Measurements from ENCODE around the gene MSI2.
"Not testable (repeated sequence)": the region's sequence is repeated elsewhere in the genome, so short reads cannot be mapped to it uniquely, and the experiment has no call there.

The MSI2 gene

DNA sequence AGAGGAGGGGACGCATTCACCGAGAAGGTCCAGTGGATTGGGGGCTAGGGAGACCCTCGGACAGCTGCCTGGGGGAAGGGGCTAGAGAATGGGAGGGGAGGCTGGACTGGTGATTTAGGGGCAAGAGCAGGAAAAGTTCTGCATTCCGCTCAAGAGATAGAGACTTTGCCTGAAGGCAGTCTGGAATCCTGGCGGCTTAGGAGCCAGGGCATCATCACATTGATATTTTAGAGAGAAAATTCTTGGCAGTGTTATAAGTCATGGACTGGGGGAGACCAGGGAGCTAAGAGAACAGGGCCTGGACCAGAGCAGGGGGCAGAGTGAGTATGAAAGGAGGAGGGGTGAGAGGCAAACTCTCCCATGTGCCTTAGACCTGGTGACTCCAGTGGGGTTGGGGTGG, 35.8 kb downstream of the MSI2 start:
- no peak for DNase-seq (ENCODE audit: low read depth in 2 of 2)

DNA sequence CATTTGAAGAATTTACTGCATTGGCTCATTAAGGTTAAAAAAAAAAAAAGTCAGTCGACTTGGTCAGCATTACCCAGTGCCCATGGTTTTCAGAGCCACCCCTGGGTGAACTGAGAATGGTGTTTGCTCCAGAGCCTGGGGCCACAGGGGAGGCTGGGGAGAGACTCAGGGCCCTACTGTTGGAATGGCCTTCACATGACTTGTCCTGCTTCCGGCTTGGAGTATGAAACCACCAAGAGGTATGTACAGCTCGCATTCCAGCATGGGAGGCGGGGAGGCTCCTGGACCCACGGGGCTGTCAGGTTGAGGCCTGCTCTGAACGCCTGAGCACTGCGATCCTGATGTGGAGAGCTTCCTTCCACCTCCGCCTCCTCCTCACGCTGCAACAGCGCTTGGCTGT, 36.8 kb downstream of the MSI2 start:
- DNase-seq (ENCODE audit: low read depth in 2 of 2), result no peak

DNA sequence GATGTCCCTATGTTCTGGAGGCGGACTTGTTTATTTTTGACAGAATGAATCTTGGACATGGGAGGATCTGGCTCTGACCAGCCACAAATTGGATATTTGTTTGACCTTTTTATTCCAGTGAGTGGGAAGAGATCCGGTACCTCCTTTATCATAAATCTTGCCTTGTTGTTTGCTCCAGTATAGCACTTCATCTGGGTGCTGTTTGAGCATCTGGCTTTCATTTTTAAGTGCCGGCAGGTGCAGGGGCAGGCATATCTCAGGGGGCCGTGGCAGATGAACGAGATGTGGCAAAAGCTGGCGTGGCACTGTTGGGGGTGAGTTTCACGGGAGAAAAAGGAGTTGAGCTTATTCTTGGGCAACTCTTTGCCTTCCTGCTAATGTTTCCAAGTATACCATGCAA, 37.8 kb downstream of the MSI2 start:
- DNase-seq (ENCODE audit: low read depth in 2 of 2), result no peak

DNA sequence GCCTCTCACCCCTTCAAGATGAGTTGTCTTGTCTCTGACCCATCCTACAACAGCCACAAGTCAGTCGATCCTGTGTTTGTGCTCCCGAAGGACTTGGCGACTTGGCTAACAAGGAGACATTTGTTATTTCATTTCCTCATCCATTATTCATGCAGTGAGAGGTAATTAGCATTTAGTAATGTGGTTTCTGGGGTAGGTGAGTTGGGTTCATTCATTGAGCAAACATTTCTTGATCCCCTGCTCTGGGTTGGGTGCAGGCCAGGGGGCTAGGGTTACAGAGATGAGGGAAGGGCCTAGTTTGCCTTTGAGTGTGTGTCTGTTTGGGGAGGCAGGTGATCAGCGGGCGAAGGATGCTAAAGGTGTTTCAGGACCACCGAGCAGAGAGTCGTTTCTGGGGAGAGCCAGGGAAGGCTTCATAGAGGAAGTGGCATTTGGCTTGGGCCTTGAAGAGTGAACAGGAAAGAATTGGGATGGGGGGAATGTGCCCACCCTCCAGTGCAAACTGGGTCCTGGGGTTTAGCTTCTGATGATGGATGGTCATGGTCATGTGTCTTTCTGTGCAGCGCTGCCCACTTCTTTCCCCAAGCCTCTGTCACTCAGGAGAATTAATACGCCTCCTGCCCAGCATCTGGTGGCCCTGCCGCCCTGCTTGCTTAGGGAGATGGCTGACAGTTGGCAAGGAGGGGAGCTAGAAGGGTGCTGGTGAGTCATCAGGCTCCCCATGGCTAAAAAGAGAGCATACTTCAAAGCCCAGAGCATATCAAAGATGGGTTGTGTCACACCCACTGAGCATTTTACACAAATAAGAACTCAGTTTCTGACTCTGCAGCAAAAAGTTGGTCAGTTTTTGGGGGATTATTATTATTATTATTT, 38.5 kb downstream of the MSI2 start:
- DNase-seq (ENCODE audit: low read depth in 2 of 2), result peak; percentile 7 to 41

DNA sequence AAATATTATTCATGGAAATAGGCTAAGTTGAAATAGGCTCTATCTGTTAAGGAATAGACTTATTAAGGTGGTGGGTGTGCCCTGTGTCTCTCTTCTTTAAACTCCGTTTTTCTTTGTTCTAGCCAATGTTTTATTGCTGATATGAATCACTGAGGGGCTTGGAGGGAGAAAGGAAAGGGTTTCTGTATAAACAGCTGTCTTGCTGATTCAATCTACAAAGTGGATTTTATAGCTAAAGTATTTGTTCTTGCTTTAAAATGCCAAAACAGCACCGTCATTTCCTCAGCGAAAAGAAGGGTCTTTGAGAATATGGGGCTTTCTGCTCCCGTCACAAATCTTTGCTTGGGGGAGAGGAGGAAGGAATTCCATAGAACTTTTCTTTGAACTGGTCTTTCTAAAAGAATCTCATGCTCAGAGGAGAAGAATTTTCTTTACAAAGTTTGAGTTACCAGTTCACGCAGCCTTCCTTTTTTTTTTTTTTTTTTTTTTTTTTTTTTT, 39.3 kb downstream of the MSI2 start:
- no peak for DNase-seq (ENCODE audit: low read depth in 2 of 2)

DNA sequence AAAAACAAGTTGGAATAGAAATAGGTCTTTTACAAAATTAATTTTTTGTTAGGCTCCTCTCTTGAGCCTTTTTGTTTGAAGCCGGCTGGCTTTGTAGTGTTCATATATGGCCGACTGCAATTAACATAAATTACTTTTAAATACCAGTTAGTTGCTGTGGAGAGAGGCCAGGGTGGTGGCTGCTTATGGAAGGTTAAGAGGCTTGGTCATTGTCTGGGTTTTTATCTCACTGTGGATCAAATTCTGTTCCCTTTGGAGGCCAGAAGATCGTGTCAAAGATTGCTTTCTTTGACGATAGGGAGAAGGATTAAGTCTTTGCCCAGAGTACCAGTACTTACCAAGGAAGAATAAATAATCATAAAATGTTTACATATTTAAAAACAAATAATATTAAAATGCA, 39.9 kb downstream of the MSI2 start:
- DNase-seq (ENCODE audit: low read depth in 2 of 2), result no peak

DNA sequence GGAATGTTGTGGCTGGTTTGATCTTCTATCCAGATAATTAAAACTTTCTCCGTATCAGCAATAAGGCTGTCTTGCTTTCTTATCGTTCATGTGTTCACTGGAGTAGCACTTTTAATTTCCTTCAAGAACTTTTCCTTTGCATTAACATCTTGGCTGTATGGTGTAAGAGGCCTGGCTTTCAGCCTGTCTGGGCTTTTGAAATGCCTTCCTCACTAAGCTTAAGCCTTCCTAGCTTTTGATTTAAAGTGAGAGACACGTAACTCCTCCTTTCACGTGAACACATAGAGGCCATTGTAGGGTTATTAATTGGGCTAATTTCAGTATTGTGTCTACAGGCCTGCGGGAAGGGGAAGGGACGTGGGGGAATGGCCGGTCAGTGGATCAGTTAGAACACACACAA, 42.9 kb downstream of the MSI2 start:
- DNase-seq (ENCODE audit: low read depth in 2 of 2), result no peak

DNA sequence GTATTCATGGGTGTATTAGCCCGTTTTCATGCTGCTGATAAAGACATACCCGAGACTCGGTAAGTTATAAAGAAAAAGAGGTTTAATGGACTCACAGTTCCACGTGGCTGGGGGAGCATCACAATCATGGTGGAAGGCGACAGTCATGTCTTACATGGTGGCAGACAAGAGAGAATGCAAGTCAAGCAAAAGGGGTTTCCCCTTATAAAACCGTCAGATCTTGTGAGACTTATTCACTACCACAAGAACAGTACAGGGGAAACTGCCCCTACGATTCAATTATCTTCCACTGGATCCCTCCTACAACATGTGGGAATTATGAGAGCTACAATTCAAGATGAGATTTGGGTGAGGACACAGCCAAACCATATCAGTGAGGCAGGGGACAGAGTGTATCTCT, 44.3 kb downstream of the MSI2 start:
- not testable (repeated sequence) for DNase-seq (ENCODE audit: low read depth in 2 of 2)

DNA sequence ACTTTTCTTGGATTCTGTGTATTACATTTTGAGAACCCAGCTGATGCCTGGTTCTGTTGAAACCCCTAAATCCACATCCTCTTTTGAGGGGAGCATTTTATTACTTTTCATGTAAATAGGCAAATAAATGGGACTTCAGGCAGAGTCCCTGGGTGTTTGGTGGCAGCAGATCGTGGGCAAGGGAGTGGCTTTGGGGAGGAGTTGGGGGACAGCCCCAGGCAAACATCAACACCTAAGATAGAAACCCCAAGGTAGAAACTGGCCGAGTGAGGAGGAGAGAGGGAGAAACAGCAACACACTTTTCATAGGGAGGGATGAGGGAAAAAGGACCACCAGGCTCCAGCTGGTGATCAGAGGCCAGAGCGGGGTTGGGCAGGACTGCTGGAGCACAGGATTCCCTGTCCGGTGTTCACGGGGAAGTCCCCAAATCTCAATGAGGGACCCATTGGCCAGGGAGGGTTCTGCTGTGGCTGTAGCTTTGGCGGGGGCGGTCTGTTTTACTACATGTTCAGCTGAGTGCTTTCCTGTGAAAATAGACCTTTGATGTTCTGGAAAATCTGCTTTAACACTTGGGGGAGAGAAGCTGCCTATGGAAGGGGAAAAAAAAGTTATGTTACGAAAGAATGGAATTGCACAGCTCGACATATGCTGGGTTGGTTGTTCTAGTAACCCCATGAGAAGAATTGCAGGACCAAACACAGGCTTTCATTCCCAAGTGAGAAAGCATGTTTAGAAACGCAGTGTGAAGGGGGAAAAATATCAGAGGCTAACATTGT, 46.6 kb downstream of the MSI2 start:
- no peak for DNase-seq (ENCODE audit: low read depth in 2 of 2)

DNA sequence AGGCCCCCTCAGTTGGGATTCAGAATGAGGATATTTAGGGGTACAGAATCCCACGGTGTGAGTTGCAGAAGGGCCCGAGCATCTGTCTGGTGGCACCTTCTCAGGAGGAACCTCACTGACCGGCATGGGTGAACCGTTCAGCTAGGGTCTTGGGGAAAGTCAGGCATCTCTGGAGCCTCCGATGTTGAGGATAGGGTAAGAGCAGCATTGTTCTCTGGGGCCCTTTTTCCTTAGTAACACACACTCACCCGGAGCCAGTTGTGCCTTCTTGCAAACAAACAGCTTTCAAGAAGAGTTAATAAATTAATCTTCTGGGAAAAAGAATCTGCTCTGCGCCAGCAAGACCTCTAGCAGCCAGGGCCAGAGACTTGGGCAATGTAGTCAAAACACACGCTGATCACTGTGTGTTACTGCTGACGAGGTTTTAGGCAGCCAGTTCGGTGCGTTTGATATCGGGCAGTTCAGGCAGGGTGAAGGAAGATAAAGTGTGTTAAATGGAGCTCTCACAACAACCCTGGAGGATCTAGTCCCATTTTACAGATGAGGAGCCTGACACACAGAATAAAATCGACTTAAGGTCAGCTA, 48.9 kb downstream of the MSI2 start:
- DNase-seq (ENCODE audit: low read depth in 2 of 2), result no peak

DNA sequence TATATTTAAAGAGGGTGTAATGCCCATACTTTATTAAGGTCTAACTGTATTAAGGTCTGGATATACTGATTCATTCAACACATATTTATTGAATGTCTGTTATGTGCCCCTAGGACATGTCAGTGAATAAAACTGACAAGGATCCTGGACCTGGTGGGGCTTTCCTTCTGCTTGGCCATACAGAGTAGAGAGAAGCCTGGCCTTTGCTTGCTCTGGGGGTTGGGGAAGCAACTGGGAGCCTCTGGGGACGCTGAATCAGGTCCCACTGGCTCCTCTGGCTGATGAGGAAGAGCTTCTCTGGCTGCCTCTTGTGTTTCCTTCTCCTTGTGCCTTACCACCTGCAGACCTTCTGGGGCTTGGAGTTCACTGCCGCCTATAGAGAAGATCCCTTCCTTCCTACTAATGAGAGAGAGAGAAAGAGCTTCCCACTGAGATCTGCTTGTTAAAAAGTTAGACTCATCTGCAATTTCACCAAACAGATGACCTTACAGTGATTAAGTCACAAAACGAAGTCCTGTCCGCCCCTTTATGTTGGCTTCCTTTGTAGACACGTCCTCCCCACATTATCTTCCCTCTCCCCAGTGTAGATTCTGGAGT, 49.7 kb downstream of the MSI2 start:
- DNase-seq (ENCODE audit: low read depth in 2 of 2), result no peak

DNA sequence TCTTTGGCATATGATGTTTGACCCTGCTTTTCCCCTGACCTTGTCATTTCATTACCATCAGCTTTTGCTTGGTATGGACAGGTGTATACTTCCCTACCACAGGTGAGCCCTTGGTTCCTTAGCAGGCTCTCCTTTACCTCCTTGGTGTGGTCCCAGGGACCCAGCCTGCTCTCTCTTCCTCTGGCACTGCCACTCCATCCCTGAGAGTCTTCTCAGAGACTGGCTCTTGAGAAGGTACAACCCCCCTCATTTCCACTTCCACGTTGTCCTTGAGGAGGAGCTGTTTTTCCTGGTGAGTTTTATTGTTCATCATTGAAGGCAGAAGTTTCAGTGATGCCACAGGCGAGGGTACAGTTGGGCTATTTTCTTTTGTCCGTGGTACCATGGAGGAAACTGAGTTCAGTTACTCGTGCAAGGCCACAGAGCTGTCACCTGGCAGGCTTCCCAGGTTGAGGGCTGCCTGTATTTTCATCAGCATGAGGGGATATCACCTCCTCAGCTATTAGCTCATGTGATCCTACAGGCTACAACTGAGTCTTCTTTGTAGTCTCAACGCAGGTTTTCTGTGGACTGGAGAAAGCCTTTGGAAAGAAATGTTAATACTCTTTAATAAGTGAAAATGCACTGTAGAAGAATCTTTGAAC, 52.3 kb downstream of the MSI2 start:
- no peak for DNase-seq (ENCODE audit: low read depth in 2 of 2)

DNA sequence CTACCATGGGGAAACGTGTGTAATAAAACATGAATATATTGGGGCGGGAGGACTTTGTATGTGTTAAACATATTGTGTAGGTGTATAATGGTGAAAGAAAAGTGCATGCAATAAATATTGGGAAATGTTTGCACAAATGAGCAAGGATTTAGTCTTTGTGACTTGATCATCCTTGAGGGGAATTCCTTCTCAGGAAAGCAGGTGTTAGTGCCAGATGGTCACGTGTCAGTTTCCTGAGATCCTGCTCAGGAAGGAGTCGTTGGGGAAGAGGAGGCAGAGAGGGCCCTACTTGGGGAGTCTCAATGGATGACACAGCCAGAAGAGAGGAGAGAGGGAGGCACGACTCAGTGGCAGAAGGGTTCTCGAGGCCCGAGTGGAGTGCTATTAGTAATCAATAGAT, 53.2 kb downstream of the MSI2 start:
- DNase-seq (ENCODE audit: low read depth in 2 of 2), result no peak

DNA sequence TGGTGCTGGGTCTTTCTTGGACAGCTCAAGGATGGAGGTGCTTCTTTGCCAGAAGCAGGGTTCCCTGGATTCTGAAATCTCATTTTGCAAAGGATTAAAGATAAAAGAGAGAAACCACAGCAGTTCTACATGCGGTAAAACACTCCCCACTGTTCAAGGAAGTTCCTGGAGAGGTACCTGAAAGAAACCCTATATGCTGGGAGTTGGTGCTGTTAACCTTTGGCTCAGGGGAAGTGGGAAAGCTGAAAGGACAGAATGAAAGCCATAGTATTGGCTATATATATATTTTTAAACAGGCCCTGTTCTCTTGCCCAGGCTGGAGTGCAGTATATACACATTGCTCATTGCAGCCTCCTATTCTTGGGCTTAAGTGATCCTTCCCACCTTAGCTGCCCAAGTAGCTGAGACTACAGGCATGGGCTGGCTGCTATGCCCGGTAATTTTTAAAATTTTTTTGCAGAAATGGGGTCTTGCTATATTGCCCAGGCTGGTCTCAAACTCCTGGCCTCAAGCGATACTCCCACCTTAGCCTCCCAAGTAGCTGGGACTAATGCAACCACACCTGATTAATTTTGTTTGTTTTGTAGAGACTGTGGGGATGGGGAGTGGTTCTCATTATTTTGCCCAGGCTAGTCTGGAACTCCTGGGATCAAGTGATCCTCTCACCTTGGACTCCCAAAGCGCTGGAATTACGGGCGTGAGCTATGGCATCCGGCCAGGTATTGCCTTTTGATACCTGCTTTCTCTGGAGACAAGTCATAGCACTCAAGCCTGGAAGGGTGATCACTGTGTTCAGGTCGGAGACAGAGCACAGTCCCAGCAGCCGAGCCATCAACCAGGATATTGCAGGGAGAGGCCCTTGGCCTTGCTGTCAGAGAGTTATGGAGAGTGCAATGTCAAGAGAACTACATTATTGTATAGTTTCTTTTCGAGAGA, 55.2 kb downstream of the MSI2 start:
- DNase-seq (ENCODE audit: low read depth in 2 of 2), result no peak

DNA sequence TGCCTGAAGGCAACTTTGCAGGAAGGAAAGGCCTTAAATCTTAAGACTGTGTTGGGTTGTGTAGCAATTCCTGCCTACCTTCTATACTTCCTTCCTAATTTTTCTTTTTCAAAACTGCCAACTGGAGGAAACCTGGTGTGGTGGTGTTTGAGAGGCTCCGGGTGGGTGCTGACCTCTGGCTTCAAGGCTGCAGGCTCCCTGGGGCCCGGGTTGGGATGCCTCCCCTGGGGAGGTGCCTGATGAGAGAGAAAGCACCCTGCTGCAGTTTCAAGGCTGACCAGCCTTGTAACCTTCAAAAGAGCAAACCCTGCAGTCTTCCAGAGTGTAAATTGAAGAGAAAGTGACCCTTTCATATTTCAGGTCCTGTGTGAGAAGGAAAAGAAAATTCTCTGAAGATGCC, 55.9 kb downstream of the MSI2 start:
- no peak for DNase-seq (ENCODE audit: low read depth in 2 of 2)

DNA sequence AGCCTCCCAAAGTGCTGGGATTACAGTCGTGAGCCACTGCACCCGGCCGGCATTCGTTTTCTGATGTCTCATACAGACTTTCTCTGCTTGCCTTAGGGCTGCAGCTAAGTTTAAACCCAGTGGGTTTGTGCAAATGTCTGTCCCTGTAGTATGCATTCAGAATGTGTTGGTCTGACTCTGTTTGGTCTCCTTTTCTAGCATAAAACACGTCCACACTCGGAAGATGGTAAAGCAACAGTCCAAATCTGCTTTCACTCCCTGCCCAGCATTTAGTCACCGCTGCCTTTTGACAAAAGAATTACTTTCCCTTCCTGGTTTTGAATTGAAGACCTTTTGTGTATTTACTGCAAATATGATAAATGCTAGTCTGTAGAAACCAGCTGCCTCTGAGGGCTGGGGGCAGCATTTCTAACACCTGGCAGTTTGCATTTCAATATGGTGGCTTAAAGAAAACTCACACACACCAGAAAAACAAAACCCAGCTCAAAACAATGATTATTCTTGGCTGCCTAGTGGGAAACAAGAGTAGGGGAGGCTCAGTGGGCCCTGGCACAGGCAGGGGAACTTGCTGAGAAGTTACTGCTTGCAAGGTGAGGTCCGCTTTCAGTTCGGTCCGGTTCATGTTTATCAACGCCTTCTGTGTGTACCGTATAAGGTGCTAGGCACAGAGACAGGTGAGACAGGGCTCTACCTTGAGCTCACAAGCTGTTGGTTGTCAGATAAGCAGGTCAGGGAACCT, 56.9 kb downstream of the MSI2 start:
- DNase-seq (ENCODE audit: low read depth in 2 of 2), result no peak

DNA sequence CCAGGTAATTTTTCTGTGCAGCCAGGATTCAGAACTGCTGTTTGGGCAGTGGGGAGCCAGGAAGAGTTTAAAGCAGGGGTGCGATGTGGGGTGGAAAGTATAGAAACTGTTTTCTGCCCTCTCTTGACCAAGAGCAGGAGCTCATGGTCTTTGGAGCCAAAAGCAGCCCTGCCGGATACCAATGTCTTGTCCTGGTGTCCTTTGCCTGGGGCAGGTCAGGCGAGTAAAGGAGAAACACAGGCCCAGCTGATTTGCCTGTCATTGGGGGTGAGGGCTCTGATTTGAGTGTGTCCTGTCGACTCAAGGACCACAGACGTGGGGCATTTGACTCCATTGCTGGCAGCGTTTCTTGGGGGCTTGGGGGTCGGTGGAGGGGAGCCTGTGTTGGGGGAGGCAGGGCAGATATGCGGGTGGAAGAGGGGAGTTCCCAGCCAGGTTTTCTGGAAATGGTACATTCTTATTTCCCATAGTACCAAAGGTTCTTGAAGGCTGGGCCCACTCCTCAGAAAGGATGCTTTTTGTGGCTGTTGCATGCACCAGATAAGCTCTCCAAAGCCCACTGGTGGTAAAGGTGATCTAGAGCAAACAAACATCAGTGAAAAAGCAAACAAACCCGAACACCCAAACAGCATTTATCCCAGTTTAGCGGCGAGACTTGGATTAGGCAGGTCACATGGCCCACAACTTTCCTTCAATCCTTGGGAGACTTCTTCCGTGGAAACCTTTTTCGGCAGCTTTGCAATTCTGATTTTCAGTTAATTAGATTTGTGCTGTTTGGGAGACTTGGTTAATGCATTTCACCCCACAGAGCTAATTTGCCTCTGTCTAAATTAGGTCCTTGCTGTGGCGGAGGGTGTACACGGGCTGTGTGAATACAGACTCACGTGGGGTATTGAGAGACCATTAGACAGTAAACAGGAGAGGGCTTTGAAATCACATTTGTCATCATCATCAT, 59.0 kb downstream of the MSI2 start:
- DNase-seq (ENCODE audit: low read depth in 2 of 2), result no peak

DNA sequence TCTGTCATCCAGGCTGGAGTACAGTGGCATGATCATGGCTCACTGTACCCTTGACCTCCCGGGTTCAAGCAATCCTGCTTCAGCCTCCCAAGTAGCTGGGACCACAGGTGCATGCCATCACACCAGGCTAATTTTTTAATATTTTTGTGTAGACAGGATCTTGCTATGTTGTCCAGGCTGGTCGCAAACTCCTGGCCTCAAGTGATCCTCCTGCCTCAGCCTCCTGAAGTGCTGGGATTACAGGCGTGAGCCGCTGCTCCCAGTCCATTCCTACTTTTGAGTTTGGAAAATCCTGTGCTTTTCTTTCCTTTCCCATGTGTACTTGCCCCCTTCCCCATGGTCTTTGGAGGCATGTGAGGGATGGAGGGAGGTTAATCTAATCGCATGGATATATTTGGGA, 60.0 kb downstream of the MSI2 start:
- no peak for DNase-seq (ENCODE audit: low read depth in 2 of 2)

DNA sequence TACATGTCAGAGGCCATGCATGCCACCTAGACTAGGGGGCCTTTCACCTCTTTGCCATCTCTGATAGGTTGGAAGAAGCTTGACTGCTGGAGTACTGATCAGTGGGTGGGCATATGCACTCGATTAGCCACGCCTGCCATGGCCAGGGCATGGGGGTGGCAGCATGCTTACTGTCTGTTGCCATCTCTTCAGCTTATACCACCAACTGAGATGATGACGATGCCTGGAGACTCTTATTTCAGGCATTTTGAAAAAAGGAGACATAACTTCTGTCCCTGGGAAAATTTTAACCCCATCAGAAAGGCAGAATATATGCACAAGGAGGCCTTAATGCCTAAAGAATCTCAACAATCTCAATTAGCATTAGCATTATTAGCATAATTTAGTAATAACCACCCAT, 60.8 kb downstream of the MSI2 start:
- no peak for DNase-seq (ENCODE audit: low read depth in 2 of 2)

Data from stimulated activated CD8-positive, alpha-beta memory T cell treated with anti-CD3 and anti-CD28 coated beads, Interleukin-15, amount 100 ng/mL, for 4 hours (primary cell).